ENCODE measurements around the gene OR9Q1. TPM values are rescaled to one million over a fixed set of nuclear protein-coding genes. Genes with fewer than 3 reads are reported as not detected.

The OR9Q1 gene
- polyA plus RNA-seq, 10 donors = not detected

DNA sequence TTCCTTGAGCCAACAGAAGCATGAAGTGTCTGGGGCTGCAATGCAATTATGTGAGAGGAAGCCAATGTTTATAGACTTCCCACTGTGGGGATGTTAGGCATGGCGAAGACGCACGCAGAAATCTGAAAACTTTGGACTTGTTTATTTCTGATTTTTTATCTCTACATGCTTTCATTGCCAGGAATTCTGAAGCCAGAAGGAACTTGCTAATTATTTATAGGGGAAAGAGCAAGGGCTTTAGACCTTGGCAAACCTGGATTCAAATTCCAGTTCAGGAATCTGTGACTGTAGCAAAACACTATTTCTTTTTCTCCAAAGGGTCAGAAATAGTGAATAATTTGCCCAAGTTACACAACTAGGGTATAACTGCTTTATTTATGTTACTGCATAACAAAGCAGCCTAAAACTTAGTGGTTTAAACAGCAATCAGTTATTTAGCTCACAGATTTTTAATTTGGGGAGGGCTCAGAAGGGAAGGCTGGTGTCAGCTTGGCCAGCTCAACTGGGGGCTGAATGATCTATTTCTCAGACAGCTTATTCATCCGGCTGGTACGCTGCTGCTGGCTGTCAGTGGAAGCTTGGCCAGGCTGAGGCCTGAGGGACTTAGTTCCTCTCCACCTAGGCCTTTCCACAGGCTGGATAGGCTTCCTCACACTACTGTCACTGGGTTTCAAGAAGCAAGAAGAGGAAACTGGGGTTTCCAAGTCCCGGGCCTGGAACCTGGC lies 5.2 kb downstream of the OR9Q1 start:
- DNase-seq = no peak

DNA sequence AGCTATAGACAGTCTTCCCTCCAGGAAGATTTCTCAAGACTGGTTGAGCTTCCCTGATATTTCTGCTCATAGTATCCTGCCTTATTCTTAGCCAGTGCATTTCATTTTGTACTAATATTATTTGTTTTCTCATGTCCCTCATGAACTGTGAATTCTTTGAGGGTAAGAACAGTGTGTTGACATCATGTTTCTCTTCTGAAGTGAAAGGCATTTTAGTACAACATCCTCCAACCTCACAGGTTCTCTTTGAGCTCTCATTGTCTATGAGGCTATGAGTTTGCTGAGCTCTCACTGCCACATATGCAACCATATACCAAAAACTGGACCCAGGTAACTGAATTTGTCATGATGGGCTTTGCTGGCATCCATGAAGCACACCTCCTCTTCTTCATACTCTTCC lies 7.0 kb downstream of the OR9Q1 start, which contains the start of gene OR6Q1:
OR6Q1 (plus strand) TSS at position 301 of the 400 bp plus-strand sequence; CDS start at position 301, 0 bp downstream.
- no peak for DNase-seq

DNA sequence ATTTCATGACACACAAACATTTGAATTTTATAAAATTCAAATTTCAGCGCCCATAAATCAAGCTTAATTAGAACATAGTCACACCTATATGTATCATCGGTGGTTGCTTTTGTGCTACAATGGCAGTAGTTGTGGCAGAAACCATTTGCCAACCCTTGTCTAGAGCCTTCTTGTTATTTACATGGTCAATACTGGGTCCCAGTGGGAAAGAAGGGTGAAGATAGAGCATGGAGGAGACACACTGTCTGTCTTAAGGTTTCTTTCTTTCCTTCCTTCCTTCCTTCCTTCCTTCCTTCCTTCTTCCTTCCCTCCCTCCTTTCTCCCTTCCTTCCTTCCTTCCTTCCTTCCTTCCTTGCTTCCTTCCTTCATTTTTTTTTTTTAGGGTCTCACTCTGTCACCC lies 10.8 kb downstream of the OR9Q1 start:
- no peak for DNase-seq

DNA sequence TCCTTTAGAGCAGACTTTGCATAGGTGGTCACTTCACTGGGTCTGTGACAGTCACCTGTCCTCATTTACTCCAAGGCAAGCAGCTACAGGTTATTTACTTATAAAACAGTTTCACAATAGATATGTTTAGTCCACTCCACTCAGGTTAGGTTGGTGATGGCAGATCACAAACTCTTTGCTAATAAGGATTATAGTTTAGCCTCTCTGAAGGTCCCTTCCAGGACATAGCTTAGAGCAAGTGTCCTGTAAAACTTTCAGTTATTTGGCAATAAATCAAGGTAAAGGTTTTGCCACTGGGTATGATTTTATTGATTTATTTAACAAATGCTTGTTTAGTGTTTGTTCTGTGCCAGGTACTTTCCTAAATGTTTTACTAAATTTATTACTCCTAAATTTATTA lies 15.9 kb downstream of the OR9Q1 start:
- DNase-seq = no peak

DNA sequence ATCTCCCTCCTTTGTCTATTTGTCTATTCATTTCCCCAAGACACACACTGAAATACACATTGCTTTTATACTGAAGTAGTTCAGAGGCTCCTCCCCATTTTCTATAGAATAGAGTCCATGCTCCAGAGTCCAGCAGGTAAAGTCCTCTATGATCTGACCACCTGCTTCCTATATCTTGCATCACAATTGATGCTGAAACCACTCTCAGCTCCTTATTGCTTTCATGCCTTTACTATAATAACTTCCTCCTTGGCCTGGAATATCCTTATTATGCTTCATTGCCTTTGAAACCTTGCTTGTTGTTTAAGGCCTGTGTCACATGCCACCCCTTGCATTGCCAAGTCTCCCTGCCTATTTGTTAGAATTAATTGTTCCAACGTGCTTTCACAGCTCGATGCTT lies 19.7 kb downstream of the OR9Q1 start:
- no peak for DNase-seq

DNA sequence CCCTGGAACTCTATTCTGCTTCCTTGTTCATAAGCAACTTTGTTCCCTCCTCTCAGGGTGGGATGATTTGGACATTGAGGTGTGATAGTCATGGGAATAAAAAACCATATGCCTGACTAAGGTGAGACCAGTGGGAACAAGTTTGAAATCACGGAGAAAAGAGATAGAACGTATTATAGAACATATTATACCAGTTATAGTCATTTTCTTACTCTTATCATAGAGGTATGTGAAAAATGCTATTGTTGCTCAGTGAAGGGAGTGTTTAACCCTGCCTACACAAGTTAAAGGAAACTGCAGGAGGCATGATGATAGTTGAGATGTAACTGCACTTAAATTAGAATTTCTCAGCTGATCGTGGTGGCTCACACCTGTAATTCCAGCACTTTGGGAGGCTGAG lies 22.6 kb downstream of the OR9Q1 start:
- no peak for DNase-seq

DNA sequence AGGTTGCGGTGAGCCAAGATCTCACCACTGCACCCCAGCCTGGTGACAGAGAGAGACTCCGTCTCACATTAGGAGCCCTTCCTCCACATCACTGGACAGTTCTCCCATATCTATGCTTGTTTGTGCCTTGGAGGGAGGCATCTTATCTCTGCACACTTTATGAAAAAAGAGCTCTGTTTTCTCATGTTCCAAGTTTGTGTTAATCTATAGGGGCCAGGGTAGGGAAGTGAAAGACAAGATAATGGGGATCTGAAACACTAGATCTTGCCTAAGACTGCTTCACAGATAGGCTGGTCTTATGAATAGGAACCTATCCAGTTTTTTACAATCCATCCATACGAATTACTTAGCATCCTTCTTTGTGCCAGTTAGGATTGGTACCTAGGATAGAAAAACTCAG lies 24.1 kb downstream of the OR9Q1 start:
- DNase-seq = no peak

DNA sequence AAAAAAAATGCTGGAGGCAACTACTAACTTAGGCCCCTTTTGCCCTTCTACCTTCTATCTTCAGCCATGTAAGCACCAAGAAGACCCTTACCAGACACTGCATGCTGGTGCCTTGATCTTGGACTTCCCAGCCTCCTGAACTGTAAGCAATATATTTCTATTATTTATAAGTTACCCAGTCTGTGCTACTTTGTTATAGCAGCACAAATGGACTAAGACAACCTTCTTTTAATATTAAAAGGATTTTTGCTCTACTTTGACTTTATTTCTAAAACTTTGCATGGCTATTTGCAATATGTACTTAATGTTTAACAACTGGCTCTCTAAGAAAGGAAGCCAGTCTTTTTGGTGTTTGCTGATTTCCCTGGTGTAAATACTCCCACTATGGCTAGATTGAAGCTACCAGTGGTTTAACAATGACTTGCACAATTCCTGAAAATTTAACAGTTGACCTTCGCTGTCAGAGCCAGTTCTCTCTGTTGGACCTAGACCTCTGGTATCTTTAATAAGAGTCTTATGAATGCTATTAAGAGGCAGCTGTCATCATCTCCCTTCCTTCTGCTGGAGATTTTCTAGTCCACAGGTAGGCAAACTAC lies 32.2 kb downstream of the OR9Q1 start:
- DNase-seq = no peak

DNA sequence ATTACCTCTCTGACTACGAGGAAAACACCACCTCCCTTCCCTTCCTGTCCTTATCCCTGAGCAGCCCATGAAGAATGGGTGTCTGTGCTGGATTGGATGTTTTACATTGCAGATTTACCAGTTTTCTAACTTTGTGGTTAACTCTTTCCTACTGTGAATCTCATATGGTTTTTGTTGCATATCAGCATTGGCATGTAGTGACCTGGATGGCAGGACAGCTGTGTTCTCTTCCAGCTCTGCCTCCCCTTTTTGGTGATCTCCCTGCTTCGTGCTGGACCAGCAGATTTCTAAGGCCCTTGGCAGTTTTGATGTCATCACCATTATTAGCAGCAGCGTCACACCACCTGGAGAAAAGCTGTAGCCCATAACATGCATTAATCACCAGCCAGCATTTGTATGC lies 33.8 kb downstream of the OR9Q1 start:
- no peak for DNase-seq

DNA sequence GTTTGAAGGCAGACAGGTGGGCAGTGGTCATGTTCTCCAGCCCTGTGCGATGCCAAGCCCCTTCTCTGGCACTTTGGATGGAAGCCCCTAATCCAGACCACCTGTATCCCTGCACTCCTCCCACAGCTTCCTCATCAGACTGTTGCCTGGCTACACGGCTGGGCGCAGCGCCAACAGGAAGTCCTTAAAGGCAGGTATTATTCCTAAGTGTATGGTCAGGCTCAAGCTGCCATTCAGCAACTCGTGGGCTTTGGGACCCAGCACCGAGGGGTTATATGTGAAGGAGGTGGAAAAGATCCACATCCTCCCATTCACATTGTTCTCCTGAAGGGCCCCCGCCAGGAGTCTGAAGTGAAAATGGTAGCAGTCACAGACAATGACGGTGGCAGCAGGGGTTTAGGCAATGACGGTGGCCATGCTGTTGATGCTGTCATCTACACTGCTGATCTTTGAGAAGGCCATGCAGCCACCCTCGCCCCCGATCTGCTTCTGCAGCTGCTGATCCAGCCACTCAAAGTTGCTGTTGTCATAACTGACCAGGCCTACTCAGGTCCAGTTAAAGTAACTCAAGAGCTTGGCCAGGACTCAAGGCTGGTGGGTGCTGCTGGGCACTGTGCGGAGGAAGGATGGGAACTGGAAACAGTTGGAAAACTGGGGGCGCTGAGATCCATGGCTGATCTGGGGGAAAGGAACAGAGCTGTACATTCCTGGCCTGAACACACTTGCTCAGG lies 34.8 kb downstream of the OR9Q1 start:
- DNase-seq = peak in 1 of 3 donors; percentile 26

DNA sequence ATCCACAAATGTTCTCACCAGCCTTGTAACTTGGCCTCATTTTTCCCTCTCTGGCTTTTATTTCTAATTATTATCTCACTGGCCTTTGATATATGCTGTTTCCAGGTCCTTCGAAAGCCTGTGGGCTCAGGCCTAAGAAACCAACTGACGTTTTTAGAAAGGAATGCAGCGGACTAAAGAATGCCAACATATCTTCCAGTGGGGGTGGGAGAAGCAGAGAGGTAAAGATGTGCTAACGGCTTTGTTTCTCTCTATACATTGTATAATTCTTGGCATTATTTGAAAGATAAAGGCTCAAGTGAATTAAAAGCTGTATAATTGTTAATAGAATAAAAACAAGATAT lies 35.3 kb downstream of the OR9Q1 start:
- DNase-seq = peak; percentile 44 to 58 (median 50)

DNA sequence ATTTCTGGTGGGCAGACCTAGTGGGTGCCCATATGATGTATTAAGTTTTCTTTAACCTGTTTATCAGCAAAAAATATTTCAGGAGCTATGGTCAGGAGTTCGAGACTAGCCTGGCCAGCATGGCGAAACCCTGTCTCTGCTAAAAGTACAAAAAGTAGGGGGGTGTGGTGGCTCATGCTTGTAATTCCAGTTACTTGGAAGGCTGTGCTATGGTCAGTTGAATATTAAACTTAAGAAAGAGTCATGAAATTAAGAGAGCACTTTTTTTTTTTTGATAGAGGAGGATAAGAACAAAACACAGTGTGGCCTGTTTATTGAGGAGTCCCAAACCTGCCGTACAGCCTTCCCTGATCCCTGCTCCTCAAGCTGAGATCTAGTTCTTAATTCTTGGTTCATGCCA lies 36.9 kb downstream of the OR9Q1 start:
- no peak for DNase-seq

DNA sequence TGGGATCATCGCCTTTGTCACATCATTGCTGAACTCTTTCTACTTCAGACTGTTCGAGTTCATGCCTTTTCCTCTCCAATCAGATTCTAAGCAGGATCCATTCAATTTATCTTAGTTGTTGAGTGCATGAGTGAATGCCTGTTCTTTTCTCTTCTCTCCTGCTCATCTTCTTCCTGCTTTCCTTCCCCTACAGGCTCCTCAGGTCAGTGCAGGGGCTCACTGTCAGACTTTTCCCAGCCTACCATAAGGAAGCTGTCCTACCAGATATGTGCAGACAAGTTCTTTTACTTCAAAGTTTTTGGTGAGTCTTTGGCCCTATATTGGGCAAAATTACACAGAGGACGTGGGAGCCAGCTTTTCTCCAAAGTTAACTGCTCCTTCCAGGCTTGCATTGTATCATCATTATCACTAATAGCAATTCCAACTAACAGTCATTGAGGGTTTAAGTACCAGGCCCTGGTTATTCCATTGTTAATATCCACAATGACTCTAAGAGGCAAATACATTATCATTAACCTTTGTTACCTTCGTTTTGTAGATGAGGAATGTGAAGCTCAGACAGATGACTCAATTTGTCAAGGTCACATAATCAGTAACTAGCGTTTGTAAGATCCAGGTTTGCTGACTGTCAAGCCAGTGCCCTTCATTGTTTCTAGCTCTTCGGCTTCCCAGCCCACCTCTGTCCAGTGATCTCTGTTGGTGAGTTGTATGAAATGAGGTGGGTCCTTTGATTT lies 37.4 kb downstream of the OR9Q1 start:
- DNase-seq = no peak

DNA sequence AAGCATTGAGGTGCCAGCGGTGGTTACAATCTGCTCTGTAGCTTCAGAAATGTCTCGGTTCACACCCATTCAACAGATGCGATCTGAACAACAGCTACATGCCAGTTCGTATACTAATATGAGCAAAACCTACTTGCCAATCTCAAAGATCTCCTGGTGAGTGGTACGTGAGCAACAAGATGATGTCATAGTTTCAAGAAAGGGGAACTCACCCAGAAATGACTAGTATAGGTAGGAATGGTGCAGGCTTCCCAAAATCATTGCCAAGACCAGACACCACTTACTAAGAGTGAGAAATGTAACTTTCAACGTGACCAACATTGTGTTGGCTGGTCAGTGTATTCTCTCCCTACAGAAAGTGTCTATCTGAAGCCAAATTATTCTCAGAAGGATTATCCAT lies 38.1 kb downstream of the OR9Q1 start:
- DNase-seq = peak in 1 of 3 donors; percentile 28

DNA sequence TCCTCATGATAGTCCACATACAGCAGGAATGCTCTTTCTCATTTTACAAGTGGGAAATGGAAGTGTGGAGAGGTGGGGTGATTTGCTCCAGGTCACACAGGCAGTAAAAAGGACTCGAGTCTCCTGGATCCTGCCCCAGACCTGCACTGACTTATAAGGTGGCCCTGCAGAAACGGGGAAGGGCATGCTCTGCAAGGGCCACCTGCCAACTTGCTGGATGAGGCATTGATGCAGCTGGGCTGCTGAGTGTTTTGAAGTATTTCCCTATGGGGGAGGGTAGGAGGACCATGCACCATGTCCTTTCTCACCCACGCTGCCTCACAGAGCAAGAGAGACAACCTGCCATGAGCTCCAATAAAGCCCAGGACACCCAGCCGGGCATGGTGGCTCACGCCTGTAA lies 44.0 kb downstream of the OR9Q1 start:
- DNase-seq = no peak

DNA sequence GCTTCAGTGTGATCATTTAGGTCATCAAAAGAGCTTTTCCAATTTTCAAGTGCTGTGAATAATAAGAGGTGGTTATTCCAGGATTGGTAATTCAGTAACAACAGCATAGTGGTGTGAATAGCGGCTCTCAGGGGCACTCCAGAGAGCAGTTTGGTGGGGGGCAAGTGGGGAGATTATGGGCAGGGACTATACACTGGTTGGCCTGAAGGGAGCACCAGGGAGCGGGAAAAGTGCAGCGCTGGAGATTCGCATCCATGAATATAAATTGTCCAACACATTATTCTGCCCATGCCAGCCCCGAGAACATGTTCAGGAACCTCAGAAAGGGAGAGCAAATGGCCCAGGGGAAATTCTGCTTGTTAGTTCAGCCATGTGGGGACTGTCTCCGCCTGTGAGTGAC lies 45.0 kb downstream of the OR9Q1 start:
- no peak for DNase-seq

DNA sequence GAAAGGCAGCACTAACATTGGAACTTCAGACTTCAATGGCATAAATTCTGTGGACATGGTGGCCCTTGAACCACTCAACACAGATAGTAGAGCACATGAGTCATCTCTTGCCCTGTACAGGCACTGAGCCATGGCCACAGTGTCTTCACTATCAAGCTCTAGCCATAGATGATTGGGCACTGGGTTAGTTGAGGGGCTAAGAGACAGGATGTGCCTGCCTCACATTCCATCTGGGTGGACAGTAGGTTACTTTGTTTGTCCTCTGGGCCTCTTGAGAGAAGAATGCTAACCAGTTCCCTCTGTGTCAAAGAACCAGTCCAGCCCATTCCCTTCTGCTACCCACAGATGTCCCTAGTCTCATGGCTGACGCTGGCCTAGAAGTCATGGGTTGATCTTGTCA lies 46.9 kb downstream of the OR9Q1 start:
- no peak for DNase-seq

DNA sequence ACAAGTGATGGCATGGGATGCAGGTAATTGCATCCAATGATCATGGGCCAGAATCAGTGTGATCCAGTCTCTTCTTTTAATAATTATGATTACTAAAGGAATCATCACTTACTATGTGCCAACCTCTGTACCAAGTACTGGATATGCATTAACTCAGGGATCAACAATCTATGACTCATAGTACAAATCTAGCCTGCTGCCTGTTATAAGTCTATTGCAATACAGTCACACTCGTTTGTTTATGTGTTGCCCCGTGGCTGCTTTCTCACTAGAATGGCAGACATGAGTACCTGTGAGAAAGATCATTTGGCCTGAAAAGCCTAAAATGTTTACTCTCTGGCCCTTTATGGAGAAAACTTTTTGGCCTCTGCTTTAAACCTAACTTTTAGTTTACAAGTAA lies 52.1 kb downstream of the OR9Q1 start:
- no peak for DNase-seq

DNA sequence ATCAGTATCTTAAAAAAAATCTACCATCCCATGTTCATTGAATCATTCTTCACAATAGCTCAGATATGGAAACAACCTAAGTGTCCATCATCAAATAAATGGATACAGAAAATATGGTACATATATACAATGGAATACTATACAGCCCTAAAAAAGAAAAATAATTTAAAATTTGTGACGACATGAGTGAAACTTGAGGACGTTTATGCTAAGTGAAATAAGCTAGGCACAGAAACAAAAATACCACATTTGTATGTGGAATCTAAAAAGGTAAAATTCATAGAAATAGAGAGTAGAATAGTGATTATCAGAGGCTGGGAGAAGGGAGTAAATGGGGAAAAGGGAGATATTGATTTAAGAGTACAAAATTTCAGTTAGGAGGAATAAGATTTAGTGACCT lies 62.8 kb downstream of the OR9Q1 start:
- DNase-seq = no peak

DNA sequence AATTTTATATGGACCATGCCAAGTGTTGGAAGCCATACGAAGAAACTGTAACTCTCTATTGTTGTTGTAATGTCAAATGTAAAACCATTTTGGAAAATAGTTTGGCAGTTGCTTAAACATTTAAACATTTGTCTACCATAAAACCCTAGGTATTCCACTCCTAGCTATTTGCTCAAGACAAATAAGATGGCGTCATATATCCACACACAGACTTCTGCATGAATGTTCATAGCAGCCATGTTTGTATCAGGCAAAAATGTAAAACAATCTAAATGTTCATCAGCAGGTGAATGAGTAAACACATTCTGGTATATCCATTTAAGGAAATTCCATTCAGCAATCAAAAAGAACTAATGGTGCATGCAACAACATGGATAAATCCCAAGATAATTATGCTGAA lies 73.8 kb downstream of the OR9Q1 start:
- no peak for DNase-seq

DNA sequence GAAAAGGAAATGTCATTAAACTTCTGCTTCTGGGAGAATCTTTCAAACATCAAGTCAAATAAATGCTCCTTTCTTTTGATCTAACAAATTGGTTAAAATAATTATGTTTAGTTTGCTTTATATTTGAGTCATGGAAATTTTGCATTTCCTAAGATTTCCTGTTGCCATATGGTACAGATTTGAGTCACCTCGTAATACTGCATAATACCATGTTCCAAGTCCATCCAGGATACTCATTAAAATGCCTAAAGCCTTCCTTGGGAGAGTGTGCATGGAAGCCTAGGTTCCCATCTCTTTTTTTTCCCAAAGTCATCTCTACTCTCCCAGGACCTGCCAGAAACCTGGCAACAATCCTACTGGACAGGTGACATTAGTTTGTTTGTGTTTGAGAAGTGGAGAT lies 97.4 kb downstream of the OR9Q1 start:
- no peak for DNase-seq

DNA sequence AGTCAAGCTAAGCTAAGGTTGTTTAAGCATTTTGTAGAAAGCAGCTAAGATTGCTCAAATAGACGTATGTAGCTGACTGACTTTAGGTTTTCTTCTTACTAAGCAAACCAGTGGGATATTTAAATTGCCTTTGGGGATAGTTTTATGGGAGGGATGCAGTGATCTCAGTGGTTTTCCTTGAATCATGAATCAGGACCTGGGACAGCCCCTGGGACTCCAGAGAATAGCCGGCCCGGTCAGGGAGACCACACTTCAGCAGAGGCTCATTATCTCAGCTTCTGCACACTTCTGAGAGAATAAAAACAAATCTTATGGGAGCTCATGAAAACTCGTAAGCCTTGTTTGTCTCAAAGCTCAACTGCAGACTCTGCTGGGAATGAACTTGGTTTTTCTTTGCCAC lies 101.8 kb downstream of the OR9Q1 start, which contains the start of gene OR9I1:
OR9I1 (minus strand) TSS at position 62 of the 400 bp plus-strand sequence. CDS start 6,086 bp downstream, outside the sequence.
- no peak for DNase-seq

All from muscle of back (tissue), 11 donors.